Mesenchymal stem cell (in vitro differentiated cells and primary cell): ENCODE data around the gene HOMER2.
A peak's percentile ranks its signal among the peaks of the same experiment; 100 is the strongest.
"Not testable (repeated sequence)": the region's sequence is repeated elsewhere in the genome, so short reads cannot be mapped to it uniquely, and the experiment has no call there.

ENCODE experiments used
- DNase-seq: peaks from one replicate; pipeline ENCODE4 v3.0.0-alpha.2; 2013
- H2AFZ ChIP-seq: one replicate; pipeline ENCODE4 v1.6.1; 2013; ENCODE audit warnings: low read depth, mild to moderate bottlenecking, control low read depth, inconsistent platforms, low read length, moderate library complexity
- H2AK5ac ChIP-seq: 2 replicates; pipeline ENCODE4 v1.6.1; 2013; ENCODE audit warnings: low read length, moderate library complexity, mild to moderate bottlenecking, inconsistent platforms; ENCODE audit not compliant: severe bottlenecking
- H2BK120ac ChIP-seq: one replicate; pipeline ENCODE4 v1.6.1; 2013; ENCODE audit warnings: low read depth, mild to moderate bottlenecking, inconsistent platforms, low read length, moderate library complexity
- H2BK12ac ChIP-seq, 2 experiments: one replicate each; pipeline ENCODE4 v1.6.1; 2013; ENCODE audit warnings: inconsistent platforms in 2 of 2, low read length in 2 of 2, mild to moderate bottlenecking in 2 of 2, moderate library complexity in 2 of 2, control low read depth in 1 of 2
- H2BK15ac ChIP-seq: one replicate; pipeline ENCODE4 v1.6.1; 2013; ENCODE audit warnings: mild to moderate bottlenecking, low read depth, inconsistent platforms; ENCODE audit not compliant: poor library complexity, severe bottlenecking
- H2BK5ac ChIP-seq: 2 replicates; pipeline ENCODE4 v1.6.1; 2013; ENCODE audit warnings: low read depth, mild to moderate bottlenecking, low read length, control low read depth, inconsistent platforms; ENCODE audit not compliant: poor library complexity, severe bottlenecking
- H3K14ac ChIP-seq, 2 experiments: one replicate each; pipeline ENCODE4 v1.6.1; 2013; ENCODE audit warnings: inconsistent platforms in 2 of 2, low read length in 2 of 2, control low read depth in 1 of 2, mild to moderate bottlenecking in 1 of 2, moderate library complexity in 1 of 2
- H3K18ac ChIP-seq, 2 experiments: one replicate each; pipeline ENCODE4 v1.6.1; 2013; ENCODE audit warnings: inconsistent platforms in 2 of 2, low read length in 2 of 2, control low read depth in 1 of 2, low read depth in 1 of 2, mild to moderate bottlenecking in 1 of 2
- H3K23ac ChIP-seq, 2 experiments: one replicate each; pipeline ENCODE4 v1.6.1; 2013; ENCODE audit warnings: inconsistent platforms in 2 of 2, low read length in 2 of 2, mild to moderate bottlenecking in 2 of 2, moderate library complexity in 2 of 2, control low read depth in 1 of 2
- H3K27ac ChIP-seq: 2 replicates; pipeline ENCODE4 v1.5.1; 2013; ENCODE audit warnings: mild to moderate bottlenecking, moderate library complexity, low read length, control low read depth, inconsistent platforms; ENCODE audit not compliant: poor library complexity, severe bottlenecking
- H3K27me3 ChIP-seq, 2 experiments: 2 replicates each; pipeline versions ENCODE4 v1.6.1 to v1.7.0; 2013; ENCODE audit warnings: low read length in 2 of 2, mild to moderate bottlenecking in 2 of 2, moderate library complexity in 2 of 2, control low read depth in 1 of 2, inconsistent platforms in 1 of 2; ENCODE audit not compliant: control insufficient read depth in 1 of 2, insufficient read depth in 1 of 2
- H3K36me3 ChIP-seq, 2 experiments: 2 replicates each; pipeline versions ENCODE4 v1.6.1 to v1.7.0; 2013; ENCODE audit warnings: low read length in 2 of 2, control low read depth in 1 of 2, inconsistent platforms in 1 of 2, low read depth in 1 of 2, mild to moderate bottlenecking in 1 of 2; ENCODE audit not compliant: insufficient read depth in 2 of 2, control insufficient read depth in 1 of 2
- H3K4ac ChIP-seq, 2 experiments: one replicate each; pipeline ENCODE4 v1.6.1; 2013; ENCODE audit warnings: inconsistent platforms in 2 of 2, low read length in 2 of 2, mild to moderate bottlenecking in 2 of 2, moderate library complexity in 2 of 2, control low read depth in 1 of 2, low read depth in 1 of 2
- H3K4me1 ChIP-seq: 2 replicates; pipeline ENCODE4 v1.6.1; 2013; ENCODE audit warnings: low read depth, low read length, control low read depth; ENCODE audit not compliant: control insufficient read depth, insufficient read depth
- H3K4me2 ChIP-seq: 2 replicates; pipeline ENCODE4 v1.6.1; 2013; ENCODE audit warnings: low read length, mild to moderate bottlenecking, inconsistent platforms; ENCODE audit not compliant: poor library complexity, severe bottlenecking
- H3K4me3 ChIP-seq, 2 experiments: 2 replicates each; pipeline versions ENCODE4 v1.5.1 to v1.7.0; 2013; ENCODE audit warnings: low read length in 2 of 2, mild to moderate bottlenecking in 2 of 2, control low read depth in 1 of 2, low read depth in 1 of 2; ENCODE audit not compliant: insufficient read depth in 1 of 2
- H3K79me1 ChIP-seq: replicated peaks from 2 replicates; pipeline ENCODE4 v1.6.1; 2013; ENCODE audit warnings: mild to moderate bottlenecking, control low read depth, low read length, inconsistent platforms; ENCODE audit not compliant: poor library complexity, severe bottlenecking
- H3K9ac ChIP-seq: 2 replicates; pipeline ENCODE4 v1.7.0; 2013; ENCODE audit warnings: mild to moderate bottlenecking, low read length, moderate library complexity
- H3K9me3 ChIP-seq: 2 replicates; pipeline ENCODE4 v1.7.0; 2013; ENCODE audit warnings: mild to moderate bottlenecking, low read length; ENCODE audit not compliant: control insufficient read depth
- H4K8ac ChIP-seq: one replicate; pipeline ENCODE4 v1.6.1; 2013; ENCODE audit warnings: inconsistent platforms, mild to moderate bottlenecking, low read length, moderate library complexity
- H4K91ac ChIP-seq: one replicate; pipeline ENCODE4 v1.6.1; 2013; ENCODE audit warnings: mild to moderate bottlenecking, low read length, inconsistent platforms
- WGBS: methylation state at CpG from one replicate; pipeline ENCODE4 v1.1.7; 2013; ENCODE audit warnings: mixed read lengths; 5-methylcytosine and 5-hydroxymethylcytosine counted together

HOMER2 gene

DNA sequence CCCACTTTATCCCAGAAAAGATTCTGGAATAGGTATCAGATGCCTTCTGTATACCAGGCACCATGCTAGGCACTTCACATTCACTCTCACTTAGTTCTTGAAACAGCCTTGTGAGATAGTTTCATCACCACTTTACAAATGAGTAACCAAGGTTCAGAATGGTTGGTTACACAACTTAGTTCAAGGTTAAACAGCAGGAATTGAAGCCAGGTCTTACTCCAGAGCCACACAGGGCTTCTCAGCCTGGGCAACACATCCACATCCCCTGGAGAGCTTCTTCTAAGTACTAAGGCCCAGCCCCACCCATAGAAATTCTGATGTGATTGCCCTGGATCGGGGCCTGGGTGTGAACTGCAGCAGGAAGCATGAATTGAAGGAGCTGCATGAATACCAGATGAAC is 124.4 kb downstream of the HOMER2 start:
- H2BK120ac ChIP-seq, result no peak overlapping the region
- no peaks in the 10 kb centered on the region for H3K9me3 ChIP-seq
- no peak overlapping the region for H2BK12ac ChIP-seq
- peaks cover 10% of the 10 kb centered on the region for H3K4me1 ChIP-seq
- WGBS, result 100% methylated on average over 1 of the region's 1 CpG
- no peak overlapping the region for H2AK5ac ChIP-seq
- H3K27ac ChIP-seq, result peak overlapping the region; percentile 7
- no peak overlapping the region for H4K91ac ChIP-seq
- DNase-seq, result no peak
- H3K79me1 ChIP-seq, result peaks cover 21% of the 10 kb centered on the region
- H3K9ac ChIP-seq, result no peak overlapping the region
- no peak overlapping the region for H3K18ac ChIP-seq
- no peak overlapping the region for H3K4me3 ChIP-seq
- no peak overlapping the region for H2BK5ac ChIP-seq
- H3K27me3 ChIP-seq, result no peaks in the 10 kb centered on the region
- H3K23ac ChIP-seq, result no peak overlapping the region
- H4K8ac ChIP-seq, result no peak overlapping the region
- H3K4me2 ChIP-seq, result no peak overlapping the region
- no peak overlapping the region for H2BK15ac ChIP-seq
- no peak overlapping the region for H2AFZ ChIP-seq
- peaks cover 32 to 93% of the 10 kb centered on the region in 2 experiments for H3K36me3 ChIP-seq
- no peak overlapping the region for H3K14ac ChIP-seq
- no peak overlapping the region for H3K4ac ChIP-seq

DNA sequence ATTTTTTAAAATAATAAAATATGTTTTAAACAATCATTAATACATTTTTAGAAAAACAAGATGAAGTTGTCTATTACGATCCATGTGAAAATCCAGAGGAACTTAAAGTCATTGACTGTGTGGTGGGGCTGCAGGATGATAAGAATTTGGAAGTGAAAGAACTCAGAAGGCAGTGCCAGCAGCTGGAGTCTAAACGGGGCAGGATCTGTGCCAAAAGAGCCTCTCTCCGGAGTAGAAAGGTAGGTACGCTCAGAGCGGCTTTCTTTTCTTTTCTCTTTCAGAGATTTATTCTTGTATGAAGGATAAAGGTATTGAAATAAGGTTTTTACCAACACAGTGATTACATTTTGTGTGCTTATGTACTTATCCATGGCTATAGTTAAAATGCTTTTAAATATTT is 129.5 kb downstream of the HOMER2 start:
- WGBS, result 98% methylated on average over 2 of the region's 5 CpGs
- H3K27ac ChIP-seq, result no peak overlapping the region
- no peak overlapping the region for H3K9ac ChIP-seq
- no peak overlapping the region for H4K8ac ChIP-seq
- peaks cover 15% of the 10 kb centered on the region for H3K79me1 ChIP-seq
- no peak overlapping the region for H2AFZ ChIP-seq
- H2BK12ac ChIP-seq, result no peak overlapping the region
- H2BK15ac ChIP-seq, result no peak overlapping the region
- peaks cover 29 to 79% of the 10 kb centered on the region in 2 experiments for H3K36me3 ChIP-seq
- no peaks in the 10 kb centered on the region for H3K27me3 ChIP-seq
- no peak overlapping the region for H3K18ac ChIP-seq
- H2BK120ac ChIP-seq, result no peak overlapping the region
- H3K4me2 ChIP-seq, result no peak overlapping the region
- H4K91ac ChIP-seq, result no peak overlapping the region
- no peak overlapping the region for H3K4me3 ChIP-seq
- no peak for DNase-seq
- no peak overlapping the region for H2BK5ac ChIP-seq
- no peak overlapping the region for H3K14ac ChIP-seq
- no peak overlapping the region for H3K23ac ChIP-seq
- H2AK5ac ChIP-seq, result no peak overlapping the region
- no peaks in the 10 kb centered on the region for H3K9me3 ChIP-seq
- peaks cover 3% of the 10 kb centered on the region for H3K4me1 ChIP-seq
- no peak overlapping the region for H3K4ac ChIP-seq

DNA sequence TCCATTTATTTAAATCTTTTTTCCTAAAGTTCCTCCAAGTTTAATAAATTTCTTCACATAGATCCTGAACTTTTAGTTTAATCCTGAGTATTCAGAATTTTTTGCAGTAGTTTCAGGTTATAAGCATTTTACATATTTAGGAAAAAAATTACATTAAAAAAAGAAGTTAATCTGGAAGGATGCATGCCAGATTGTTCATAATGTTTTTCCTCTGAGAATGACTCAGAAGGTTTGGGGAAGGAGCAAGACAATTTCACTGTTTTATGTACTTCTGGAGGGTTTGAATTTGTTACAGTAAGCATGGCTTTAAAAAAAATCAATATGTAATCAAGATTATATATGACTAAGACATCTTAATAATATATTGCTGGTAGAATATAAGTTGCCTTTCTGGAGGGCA is 130.7 kb downstream of the HOMER2 start:
- H3K4ac ChIP-seq, H2AFZ ChIP-seq, H2BK12ac ChIP-seq, H2BK5ac ChIP-seq, H3K4me1 ChIP-seq, H3K23ac ChIP-seq, H3K14ac ChIP-seq, H3K18ac ChIP-seq, H3K9ac ChIP-seq, H2BK15ac ChIP-seq, H4K91ac ChIP-seq, H2BK120ac ChIP-seq, DNase-seq, H3K27ac ChIP-seq, H4K8ac ChIP-seq, H2AK5ac ChIP-seq, H3K27me3 ChIP-seq, H3K4me2 ChIP-seq, H3K4me3 ChIP-seq, H3K9me3 ChIP-seq: not testable (repeated sequence)
- Histone ChIP-seq H3K36me3 (peaks cover 30 to 78% of the 10 kb centered on the region in 2 experiments), H3K79me1 (peaks cover 18% of the 10 kb centered on the region)

DNA sequence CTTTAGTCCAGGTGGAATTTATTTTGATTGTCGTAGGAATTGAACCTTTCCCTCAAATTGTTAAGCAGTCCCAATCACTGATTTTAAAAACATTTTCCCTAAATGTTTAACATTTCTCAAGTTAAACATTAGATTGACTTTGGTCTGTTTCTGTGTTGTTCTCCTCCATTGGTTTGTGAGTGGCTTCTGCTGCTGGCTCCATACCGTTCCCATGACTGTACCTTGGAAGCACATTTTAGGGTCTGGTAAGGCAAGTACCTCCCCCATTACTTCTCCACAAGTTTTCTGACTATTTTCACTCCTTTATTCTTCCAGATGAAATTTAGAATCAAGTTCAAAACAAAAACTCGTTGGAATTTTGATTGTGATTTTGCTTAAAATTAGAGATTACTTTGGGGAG is 131.1 kb downstream of the HOMER2 start:
- H3K79me1 ChIP-seq, result peaks cover 17% of the 10 kb centered on the region
- not testable (repeated sequence) for H3K27me3 ChIP-seq, H3K23ac ChIP-seq, H3K4me2 ChIP-seq, H2BK120ac ChIP-seq, H3K18ac ChIP-seq, H2AK5ac ChIP-seq, H3K9me3 ChIP-seq, H2BK12ac ChIP-seq, DNase-seq, H4K91ac ChIP-seq, H4K8ac ChIP-seq, H2BK15ac ChIP-seq, H2AFZ ChIP-seq, H3K14ac ChIP-seq, H3K4me3 ChIP-seq, H3K4me1 ChIP-seq, H2BK5ac ChIP-seq, H3K4ac ChIP-seq
- WGBS, result 94% methylated on average over 2 of the region's 3 CpGs
- H3K36me3 ChIP-seq, result peaks cover 29 to 78% of the 10 kb centered on the region in 2 experiments
- H3K9ac ChIP-seq, result peak overlapping the region; percentile 38
- H3K27ac ChIP-seq, result peak overlapping the region; percentile 38
